Measurements from ENCODE around the gene NYNRIN.

The NYNRIN gene

GRCh38 chr14:24415421-24416253 lies 16.8 kb downstream of the NYNRIN start:
- ATAC-seq: no peak

GRCh38 chr14:24416254-24416931 lies 17.6 kb downstream of the NYNRIN start:
- ATAC-seq: no peak

GRCh38 chr14:24416932-24417619 lies 18.3 kb downstream of the NYNRIN start:
- ATAC-seq: no peak

GRCh38 chr14:24417832-24418491 lies 19.2 kb downstream of the NYNRIN start:
- no peak for ATAC-seq

- ATAC-seq: no peak
These were observed 19.7 kb downstream of the NYNRIN start for GRCh38 chr14:24418492-24418873.

GRCh38 chr14:24422261-24422660 lies 23.5 kb downstream of the NYNRIN start:
- ATAC-seq: no peak

- ATAC-seq: no peak
These were observed 24.1 kb downstream of the NYNRIN start for GRCh38 chr14:24422694-24423601.

GRCh38 chr14:24425704-24426103 lies 26.9 kb downstream of the NYNRIN start:
- peak in 1 of 2 donors; percentile 6 for ATAC-seq

- no peak for ATAC-seq
These were observed 27.5 kb downstream of the NYNRIN start for GRCh38 chr14:24426150-24426911.

GRCh38 chr14:24426912-24427536 lies 28.2 kb downstream of the NYNRIN start:
- no peak for ATAC-seq

- ATAC-seq: no peak
These were observed 29.0 kb downstream of the NYNRIN start for GRCh38 chr14:24427537-24428508.

GRCh38 chr14:24428628-24429394 lies 30.0 kb downstream of the NYNRIN start:
- ATAC-seq: no peak

- ATAC-seq: peak; percentile 80 to 81
These were observed 30.8 kb downstream of the NYNRIN start, which contains the start of the genes CBLN3 and KHNYN for GRCh38 chr14:24429395-24430142. TSS of gene CBLN3 (minus strand) at chr14:24429668. CDS start at chr14:24429054, 614 bp downstream. TSS of gene KHNYN (plus strand) at chr14:24429954. CDS start at chr14:24430731, 777 bp downstream.

GRCh38 chr14:24430143-24430681 lies 31.4 kb downstream of the NYNRIN start:
- ATAC-seq: peak; percentile 43 to 54

- ATAC-seq: peak; percentile 69 to 71
These were observed 32.1 kb downstream of the NYNRIN start for GRCh38 chr14:24430682-24431568.
